Uterus (tissue), 4 donors: ENCODE measurements around the gene PCDHGA1. TPM values are rescaled to one million over a fixed set of nuclear protein-coding genes. Genes with fewer than 3 reads are reported as not detected.

Experiments used
- DNase-seq, 2 donors: peaks; one replicate each; pipeline ENCODE4 v3.0.0-alpha.2; 2019 to 2020
- H3K27ac ChIP-seq, 2 donors: fragments of 200-600 bp; sonication (generic); 1 replicate in 1 of 2; 2 replicates in 1 of 2; pipeline ENCODE4 v1.5.1; 2016 to 2018
- H3K27me3 ChIP-seq, 2 donors: fragments of 200-600 bp; sonication (generic); one replicate each; pipeline ENCODE4 v1.5.1; 2018 to 2019; ENCODE audit warnings: control low read depth in 1 of 2
- H3K36me3 ChIP-seq, 2 donors: fragments of 200-600 bp; sonication (generic); one replicate each; pipeline ENCODE4 v1.5.1; 2019; ENCODE audit warnings: control low read depth in 1 of 2
- H3K4me1 ChIP-seq, 2 donors: fragments of 200-600 bp; sonication (generic); one replicate each; pipeline ENCODE4 v1.5.1; 2018 to 2019; ENCODE audit warnings: control low read depth in 1 of 2
- H3K4me3 ChIP-seq, 2 donors: fragments of 200-600 bp; sonication (generic); 1 replicate in 1 of 2; 2 replicates in 1 of 2; pipeline ENCODE4 v1.5.1; 2018 to 2019; ENCODE audit warnings: mild to moderate bottlenecking in 1 of 2
- H3K9me3 ChIP-seq, 2 donors: fragments of 200-600 bp; sonication (generic); one replicate each; pipeline ENCODE4 v1.5.1; 2019; ENCODE audit warnings: control low read depth in 1 of 2
- CTCF ChIP-seq, 4 experiments: fragments of 200-600 bp in 2 of 4; fragments of 450-650 bp in 2 of 4; sonication (generic) in 2 of 4; IDR thresholded peaks; one replicate each; pipeline ENCODE4 v1.5.1; 2016 to 2019; ENCODE audit warnings: antibody characterized with exemption in 4 of 4, mild to moderate bottlenecking in 2 of 4, moderate library complexity in 1 of 4
- POLR2A ChIP-seq, 2 donors: fragments of 450-650 bp; IDR thresholded peaks; one replicate each; pipeline ENCODE4 v1.6.1; 2016; ENCODE audit warnings: antibody characterized with exemption in 2 of 2, mild to moderate bottlenecking in 1 of 2, moderate library complexity in 1 of 2
- intact Hi-C: fragments of 100-400 bp; cut with DNase I; formaldehyde crosslinking; loops from one replicate; pipeline ENCODE4 v1.15.1; 2023; ENCODE audit warnings: low total_unique reads
- total RNA-seq, 4 donors: library from RNA; depleted of rRNA in 3 of 4; stranded (reverse); fragments of >200 nt in 3 of 4; gene quantifications; one replicate each; pipeline versions ENCODE4 v1.1.0 to v1.2.4, GENCODE V29; 2014 to 2023
- donor health status: DM: yes; HTN: yes; CAD: no.

PCDHGA1 gene
- total RNA-seq, 4 donors from 2014 or later, result under 0.01 to 3.3 (median 1.5) TPM

- Histone ChIP-seq H3K27me3 (no peaks in the 10 kb centered on the region), H3K36me3 (no peaks in the 10 kb centered on the region), H3K4me1 (peaks cover 22 to 25% of the 10 kb centered on the region in 2 donors), H3K4me3 (no peak overlapping the region), H3K9me3 (no peaks in the 10 kb centered on the region), H3K27ac (peak overlapping the region; percentile 97 to 98)
- TF ChIP-seq CTCF (IDR thresholded peaks at IDR 0.05) (no peak), POLR2A (IDR thresholded peaks at IDR 0.05) (no peak)
- intact Hi-C loops, result no loop called here
- no peak for DNase-seq
These were observed 179.8 kb downstream of the PCDHGA1 start for GRCh38 chr5:141510160-141510559.

DNA sequence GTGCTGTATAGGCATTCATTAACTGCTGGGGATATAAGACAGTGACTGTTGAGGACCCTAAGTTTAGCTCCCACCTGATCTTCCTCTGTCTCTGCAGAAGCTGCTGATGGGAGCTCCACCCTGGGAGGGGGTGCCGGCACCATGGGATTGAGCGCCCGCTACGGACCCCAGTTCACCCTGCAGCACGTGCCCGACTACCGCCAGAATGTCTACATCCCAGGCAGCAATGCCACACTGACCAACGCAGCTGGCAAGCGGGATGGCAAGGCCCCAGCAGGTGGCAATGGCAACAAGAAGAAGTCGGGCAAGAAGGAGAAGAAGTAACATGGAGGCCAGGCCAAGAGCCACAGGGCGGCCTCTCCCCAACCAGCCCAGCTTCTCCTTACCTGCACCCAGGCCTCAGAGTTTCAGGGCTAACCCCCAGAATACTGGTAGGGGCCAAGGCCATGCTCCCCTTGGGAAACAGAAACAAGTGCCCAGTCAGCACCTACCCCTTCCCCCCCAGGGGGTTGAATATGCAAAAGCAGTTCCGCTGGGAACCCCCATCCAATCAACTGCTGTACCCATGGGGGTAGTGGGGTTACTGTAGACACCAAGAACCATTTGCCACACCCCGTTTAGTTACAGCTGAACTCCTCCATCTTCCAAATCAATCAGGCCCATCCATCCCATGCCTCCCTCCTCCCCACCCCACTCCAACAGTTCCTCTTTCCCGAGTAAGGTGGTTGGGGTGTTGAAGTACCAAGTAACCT is 180.7 kb downstream of the PCDHGA1 start:
- intact Hi-C loops, result no loop called here
- H3K27ac ChIP-seq, result peak overlapping the region; percentile 97 to 98

GRCh38 chr5:141511771-141512325 is 181.5 kb downstream of the PCDHGA1 start:
- Histone ChIP-seq H3K36me3 (no peaks in the 10 kb centered on the region), H3K27me3 (no peaks in the 10 kb centered on the region), H3K4me3 (no peak overlapping the region), H3K4me1 (peaks cover 18 to 25% of the 10 kb centered on the region in 2 donors), H3K9me3 (no peaks in the 10 kb centered on the region), H3K27ac (peak overlapping the region; percentile 97 to 98)
- TF ChIP-seq CTCF (IDR thresholded peaks at IDR 0.05) (no peak), POLR2A (IDR thresholded peaks at IDR 0.05) (no peak)
- intact Hi-C loops, result no loop called here
- DNase-seq, result no peak

More for the DNA sequence above, 180.7 kb downstream of the PCDHGA1 start:
- no peaks in the 10 kb centered on the region for H3K36me3 ChIP-seq
- H3K4me1 ChIP-seq, result peaks cover 22 to 25% of the 10 kb centered on the region in 2 donors
- TF ChIP-seq POLR2A (IDR thresholded peaks at IDR 0.05), result no peak
- TF ChIP-seq CTCF (IDR thresholded peaks at IDR 0.05), result no peak
- H3K9me3 ChIP-seq, result no peaks in the 10 kb centered on the region
- no peak overlapping the region for H3K4me3 ChIP-seq
- no peak for DNase-seq
- H3K27me3 ChIP-seq, result no peaks in the 10 kb centered on the region

- Histone ChIP-seq H3K9me3 (no peaks in the 10 kb centered on the region), H3K4me3 (peak overlapping the region; percentile 53 to 76), H3K36me3 (no peaks in the 10 kb centered on the region), H3K4me1 (peaks cover 18 to 25% of the 10 kb centered on the region in 2 donors), H3K27me3 (no peaks in the 10 kb centered on the region), H3K27ac (peak overlapping the region; percentile 97 to 98)
- TF ChIP-seq CTCF (IDR thresholded peaks at IDR 0.05) (peak; percentile 64 to 85 (median 70)), POLR2A (IDR thresholded peaks at IDR 0.05) (no peak)
- DNase-seq, result peak; percentile 76 to 87
- intact Hi-C loops, result no loop called here
These were observed 182.1 kb downstream of the PCDHGA1 start for GRCh38 chr5:141512390-141512910.
